Activated T-cell treated with anti-CD3 and anti-CD28 coated beads, Interleukin-2, amount 50 U/mL, for 72 hours (primary cell): ENCODE results near the gene CTNNA1. TPM values are rescaled to one million over a fixed set of nuclear protein-coding genes. Genes with fewer than 3 reads are reported as not detected.

ENCODE experiments used
- ATAC-seq, 2 donors: fragments of 150-1000 bp; cut with Tn5 transposase; replicated peaks in 1 of 2; 2 replicates each; pipeline ENCODE4 v1.10.0; 2021; ENCODE audit warnings: moderate library complexity in 2 of 2, mild to moderate bottlenecking in 1 of 2
- DNase-seq, 2 donors: peaks; one replicate each; pipeline ENCODE4 v3.0.0; 2021 to 2022; ENCODE audit warnings: mixed read lengths in 1 of 2
- H3K27ac Mint-ChIP-seq: one replicate; pipeline ENCODE4 v1.8.0; 2022; ENCODE audit warnings: mild to moderate bottlenecking, moderate library complexity, mixed read lengths
- H3K27me3 Mint-ChIP-seq: one replicate; pipeline ENCODE4 v1.8.0; 2022; ENCODE audit warnings: low read depth, mixed read lengths
- H3K36me3 Mint-ChIP-seq, 2 donors: one replicate each; pipeline ENCODE4 v1.8.0; 2022; ENCODE audit warnings: mixed read lengths in 2 of 2, mild to moderate bottlenecking in 1 of 2; ENCODE audit not compliant: insufficient read depth in 2 of 2
- H3K4me1 Mint-ChIP-seq: one replicate; pipeline ENCODE4 v1.8.0; 2022; ENCODE audit warnings: low read depth, mixed read lengths
- H3K4me3 Mint-ChIP-seq, 2 donors: one replicate each; pipeline ENCODE4 v1.8.0; 2022; ENCODE audit warnings: mild to moderate bottlenecking in 2 of 2, mixed read lengths in 2 of 2, moderate library complexity in 2 of 2
- H3K9me3 Mint-ChIP-seq, 2 donors: one replicate each; pipeline ENCODE4 v1.8.0; 2022; ENCODE audit warnings: mixed read lengths in 2 of 2
- total RNA-seq, 2 donors: library from RNA; stranded (reverse); gene quantifications; one replicate each; pipeline ENCODE4 v1.2.3, GENCODE V29; 2022

CTNNA1 gene
- total RNA-seq, 2 donors from 2014 or later, result 62.3 to 73.0 TPM

- Mint-ChIP-seq H3K4me3 (no peak overlapping the region), H3K27ac (no peak overlapping the region), H3K36me3 (no peaks in the 10 kb centered on the region), H3K9me3 (no peaks in the 10 kb centered on the region), H3K27me3 (peaks cover 18% of the 10 kb centered on the region), H3K4me1 (no peaks in the 10 kb centered on the region)
- DNase-seq (no peak), ATAC-seq (no peak)
These were observed 83.9 kb downstream of the CTNNA1 start for GRCh38 chr5:138837160-138837559.

GRCh38 chr5:138840103-138840502, 86.9 kb downstream of the CTNNA1 start:
- peaks cover 10% of the 10 kb centered on the region for H3K4me1 Mint-ChIP-seq
- H3K4me3 Mint-ChIP-seq, result no peak overlapping the region
- H3K36me3 Mint-ChIP-seq, result peaks cover 0 to 2% of the 10 kb centered on the region in 2 donors
- H3K27ac Mint-ChIP-seq, result no peak overlapping the region
- peaks cover 0 to 4% of the 10 kb centered on the region in 2 donors for H3K9me3 Mint-ChIP-seq
- peaks cover 7% of the 10 kb centered on the region for H3K27me3 Mint-ChIP-seq
- DNase-seq, result no peak
- no peak for ATAC-seq

GRCh38 chr5:138841531-138841930, 88.3 kb downstream of the CTNNA1 start:
- Mint-ChIP-seq H3K27me3 (peaks cover 7% of the 10 kb centered on the region), H3K4me3 (no peak overlapping the region), H3K27ac (no peak overlapping the region), H3K9me3 (peaks cover 0 to 4% of the 10 kb centered on the region in 2 donors), H3K4me1 (peaks cover 10% of the 10 kb centered on the region), H3K36me3 (peaks cover 0 to 2% of the 10 kb centered on the region in 2 donors)
- no peak for ATAC-seq
- DNase-seq, result no peak

GRCh38 chr5:138843316-138844124, 90.3 kb downstream of the CTNNA1 start:
- peaks cover 0 to 4% of the 10 kb centered on the region in 2 donors for H3K9me3 Mint-ChIP-seq
- ATAC-seq, result no peak
- H3K4me3 Mint-ChIP-seq, result no peak overlapping the region
- peaks cover 1% of the 10 kb centered on the region for H3K27me3 Mint-ChIP-seq
- peaks cover 15% of the 10 kb centered on the region for H3K4me1 Mint-ChIP-seq
- no peak overlapping the region for H3K27ac Mint-ChIP-seq
- no peak for DNase-seq
- H3K36me3 Mint-ChIP-seq, result peaks cover 0 to 2% of the 10 kb centered on the region in 2 donors

GRCh38 chr5:138844125-138844461, 90.9 kb downstream of the CTNNA1 start:
- Mint-ChIP-seq H3K4me3 (no peak overlapping the region), H3K9me3 (peaks cover 0 to 4% of the 10 kb centered on the region in 2 donors), H3K27ac (no peak overlapping the region), H3K4me1 (peaks cover 17% of the 10 kb centered on the region), H3K27me3 (no peaks in the 10 kb centered on the region), H3K36me3 (peaks cover 0 to 2% of the 10 kb centered on the region in 2 donors)
- no peak for DNase-seq
- no peak for ATAC-seq

- no peak overlapping the region for H3K27ac Mint-ChIP-seq
- no peaks in the 10 kb centered on the region for H3K27me3 Mint-ChIP-seq
- H3K4me1 Mint-ChIP-seq, result peaks cover 21% of the 10 kb centered on the region
- DNase-seq (no peak), ATAC-seq (no peak)
- peaks cover 0 to 4% of the 10 kb centered on the region in 2 donors for H3K9me3 Mint-ChIP-seq
- peaks cover 0 to 2% of the 10 kb centered on the region in 2 donors for H3K36me3 Mint-ChIP-seq
- H3K4me3 Mint-ChIP-seq, result no peak overlapping the region
These were observed 91.7 kb downstream of the CTNNA1 start for GRCh38 chr5:138844812-138845513.

- no peak for ATAC-seq
- no peak for DNase-seq
- Mint-ChIP-seq H3K4me3 (no peak overlapping the region), H3K4me1 (peaks cover 24% of the 10 kb centered on the region), H3K27me3 (no peaks in the 10 kb centered on the region), H3K36me3 (no peaks in the 10 kb centered on the region), H3K27ac (no peak overlapping the region), H3K9me3 (no peaks in the 10 kb centered on the region)
These were observed 96.2 kb downstream of the CTNNA1 start for GRCh38 chr5:138849439-138849838.

GRCh38 chr5:138849882-138850281, 96.7 kb downstream of the CTNNA1 start:
- Mint-ChIP-seq H3K4me1 (peaks cover 24% of the 10 kb centered on the region), H3K27me3 (no peaks in the 10 kb centered on the region), H3K4me3 (no peak overlapping the region), H3K36me3 (no peaks in the 10 kb centered on the region), H3K9me3 (no peaks in the 10 kb centered on the region), H3K27ac (no peak overlapping the region)
- ATAC-seq, result no peak
- DNase-seq, result no peak

- DNase-seq (no peak), ATAC-seq (no peak)
- H3K9me3 Mint-ChIP-seq, result no peaks in the 10 kb centered on the region
- peaks cover 24% of the 10 kb centered on the region for H3K4me1 Mint-ChIP-seq
- H3K4me3 Mint-ChIP-seq, result no peak overlapping the region
- H3K36me3 Mint-ChIP-seq, result no peaks in the 10 kb centered on the region
- H3K27me3 Mint-ChIP-seq, result no peaks in the 10 kb centered on the region
- H3K27ac Mint-ChIP-seq, result no peak overlapping the region
These were observed 97.7 kb downstream of the CTNNA1 start for GRCh38 chr5:138850865-138851435.

GRCh38 chr5:138853132-138853531, 99.9 kb downstream of the CTNNA1 start:
- DNase-seq, result no peak
- no peaks in the 10 kb centered on the region for H3K27me3 Mint-ChIP-seq
- H3K36me3 Mint-ChIP-seq, result no peaks in the 10 kb centered on the region
- no peak for ATAC-seq
- no peaks in the 10 kb centered on the region for H3K9me3 Mint-ChIP-seq
- H3K27ac Mint-ChIP-seq, result no peak overlapping the region
- H3K4me1 Mint-ChIP-seq, result peaks cover 18% of the 10 kb centered on the region
- H3K4me3 Mint-ChIP-seq, result no peak overlapping the region

- H3K36me3 Mint-ChIP-seq, result peaks cover 5 to 7% of the 10 kb centered on the region in 2 donors
These were observed 113.8 kb downstream of the CTNNA1 start for GRCh38 chr5:138867011-138867410.

GRCh38 chr5:138869038-138869437, 115.8 kb downstream of the CTNNA1 start:
- Mint-ChIP-seq H3K9me3 (no peaks in the 10 kb centered on the region), H3K4me3 (no peak overlapping the region), H3K4me1 (peaks cover 34% of the 10 kb centered on the region), H3K27me3 (peaks cover 39% of the 10 kb centered on the region), H3K36me3 (peaks cover 0 to under 1% of the 10 kb centered on the region in 2 donors), H3K27ac (no peak overlapping the region)
- ATAC-seq, result no peak
- DNase-seq, result no peak

More at GRCh38 chr5:138867011-138867410, 113.8 kb downstream of the CTNNA1 start:
- no peak overlapping the region for H3K27ac Mint-ChIP-seq
- H3K4me3 Mint-ChIP-seq, result no peak overlapping the region
- ATAC-seq (no peak), DNase-seq (no peak)
- H3K27me3 Mint-ChIP-seq, result peaks cover 22% of the 10 kb centered on the region
- H3K4me1 Mint-ChIP-seq, result peaks cover 30% of the 10 kb centered on the region
- peaks cover 4% of the 10 kb centered on the region in 2 donors for H3K9me3 Mint-ChIP-seq

- peak; percentile 90 to 93 for ATAC-seq
- Mint-ChIP-seq H3K27ac (peak overlapping the region; percentile 75), H3K27me3 (peaks cover 39% of the 10 kb centered on the region), H3K4me3 (peak overlapping the region; percentile 49 to 83), H3K4me1 (peaks cover 34% of the 10 kb centered on the region), H3K36me3 (no peaks in the 10 kb centered on the region), H3K9me3 (no peaks in the 10 kb centered on the region)
- peak; percentile 8 to 12 for DNase-seq
These were observed 116.7 kb downstream of the CTNNA1 start for GRCh38 chr5:138869763-138870500.
